Activated CD8-positive, alpha-beta memory T cell treated with anti-CD3 and anti-CD28 coated beads, Interleukin-2, amount 10 ng/mL, durations not matched to agents 7 days and 5 days (primary cell): ENCODE results near the gene PRR14L. TPM values are rescaled to one million over a fixed set of nuclear protein-coding genes. Genes with fewer than 3 reads are reported as not detected.
"Not testable (repeated sequence)": the region's sequence is repeated elsewhere in the genome, so short reads cannot be mapped to it uniquely, and the experiment has no call there.

Source experiments
- ATAC-seq: fragments of 150-1000 bp; cut with Tn5 transposase; one replicate; pipeline ENCODE4 v1.10.0; 2021; ENCODE audit warnings: moderate library complexity
- CTCF ChIA-PET: fragments of 350-600 bp; sonication (Branson Sonifier 250); formaldehyde crosslinking; loops from one replicate; lab custom pipeline; 2021; ENCODE audit warnings: antibody characterized with exemption; lab: Charles Lee
- DNase-seq: peaks from one replicate; pipeline ENCODE4 v3.0.0-alpha.2; 2020
- H3K27ac Mint-ChIP-seq: one replicate; pipeline ENCODE4 v1.8.0; 2021; ENCODE audit warnings: mild to moderate bottlenecking, mixed read lengths
- H3K27me3 Mint-ChIP-seq: one replicate; pipeline ENCODE4 v1.8.0; 2021; ENCODE audit warnings: mixed read lengths
- H3K36me3 Mint-ChIP-seq: one replicate; pipeline ENCODE4 v1.8.0; 2021; ENCODE audit warnings: mild to moderate bottlenecking, mixed read lengths
- H3K4me1 Mint-ChIP-seq: one replicate; pipeline ENCODE4 v1.8.0; 2021; ENCODE audit warnings: mixed read lengths
- H3K4me3 Mint-ChIP-seq: one replicate; pipeline ENCODE4 v1.8.0; 2021; ENCODE audit warnings: mild to moderate bottlenecking, moderate library complexity, mixed read lengths
- H3K9me3 Mint-ChIP-seq: one replicate; pipeline ENCODE4 v1.8.0; 2022; ENCODE audit warnings: low read depth, mixed read lengths
- total RNA-seq, 2 experiments: library from RNA; stranded (reverse); gene quantifications; one replicate each; pipeline ENCODE4 v1.2.3, GENCODE V29; 2021

The PRR14L gene
- total RNA-seq, 2 experiments from 2014 or later = 62.2 to 78.4 TPM

GRCh38 chr22:31694046-31694445 lies 55.9 kb downstream of the PRR14L start:
- Mint-ChIP-seq H3K36me3 (peaks cover 48% of the 10 kb centered on the region), H3K4me1 (peaks cover 46% of the 10 kb centered on the region)
- H3K4me3 Mint-ChIP-seq, H3K9me3 Mint-ChIP-seq, ATAC-seq, H3K27me3 Mint-ChIP-seq, H3K27ac Mint-ChIP-seq, CTCF ChIA-PET, DNase-seq: not testable (repeated sequence)

- H3K27me3 Mint-ChIP-seq = no peaks in the 10 kb centered on the region
- peaks cover 46% of the 10 kb centered on the region for H3K4me1 Mint-ChIP-seq
- H3K27ac Mint-ChIP-seq = peak overlapping the region; percentile 84
- peak; percentile 91 for ATAC-seq
- peaks cover 53% of the 10 kb centered on the region for H3K36me3 Mint-ChIP-seq
- DNase-seq = peak; percentile 52
- H3K9me3 Mint-ChIP-seq = no peaks in the 10 kb centered on the region
- CTCF ChIA-PET = interaction anchor here (0.9 to 2.9 kb wide), 2 partner anchors 27 to 278 kb away, joined by 3 to 9 read pairs; no protein-coding TSS in a partner anchor
- peak overlapping the region; percentile 29 for H3K4me3 Mint-ChIP-seq
Measured at GRCh38 chr22:31692186-31692886, 57.6 kb downstream of the PRR14L start.

- peaks cover 53% of the 10 kb centered on the region for H3K36me3 Mint-ChIP-seq
- no peaks in the 10 kb centered on the region for H3K27me3 Mint-ChIP-seq
- no peaks in the 10 kb centered on the region for H3K9me3 Mint-ChIP-seq
- peaks cover 44% of the 10 kb centered on the region for H3K4me1 Mint-ChIP-seq
- no peak overlapping the region for H3K4me3 Mint-ChIP-seq
- CTCF ChIA-PET = interaction anchor here (0.8 to 2.9 kb wide), 4 partner anchors 9 to 53 kb away, joined by 3 to 9 read pairs (median 4); no protein-coding TSS in a partner anchor
- peak overlapping the region; percentile 35 for H3K27ac Mint-ChIP-seq
- no peak for DNase-seq
- no peak for ATAC-seq
Measured at GRCh38 chr22:31691408-31691807, 58.5 kb downstream of the PRR14L start.

- Mint-ChIP-seq H3K4me1 (peaks cover 11% of the 10 kb centered on the region), H3K9me3 (no peaks in the 10 kb centered on the region), H3K27ac (no peak overlapping the region), H3K36me3 (peaks cover 26% of the 10 kb centered on the region), H3K27me3 (no peaks in the 10 kb centered on the region), H3K4me3 (no peak overlapping the region)
- CTCF ChIA-PET = interaction anchor here (1.1 to 10.5 kb wide), 4 partner anchors 8 to 287 kb away, joined by 3 to 107 read pairs (median 4); partner anchors contain the start of gene PISD
- DNase-seq (no peak), ATAC-seq (no peak)
Measured at GRCh38 chr22:31683181-31684105, 66.5 kb downstream of the PRR14L start.

- Mint-ChIP-seq H3K27me3 (no peaks in the 10 kb centered on the region), H3K4me1 (peaks cover 11% of the 10 kb centered on the region), H3K36me3 (peaks cover 20% of the 10 kb centered on the region), H3K9me3 (no peaks in the 10 kb centered on the region), H3K27ac (no peak overlapping the region), H3K4me3 (no peak overlapping the region)
- ATAC-seq = no peak
- CTCF ChIA-PET = interaction anchor here (1.1 to 10.5 kb wide), 4 partner anchors 8 to 288 kb away, joined by 3 to 107 read pairs (median 4); partner anchors contain the start of gene PISD
- DNase-seq = no peak
Measured at GRCh38 chr22:31682751-31683150, 67.2 kb downstream of the PRR14L start.

- H3K27me3 Mint-ChIP-seq = no peaks in the 10 kb centered on the region
- peaks cover 13% of the 10 kb centered on the region for H3K36me3 Mint-ChIP-seq
- H3K4me3 Mint-ChIP-seq = no peak overlapping the region
- H3K27ac Mint-ChIP-seq = no peak overlapping the region
- ATAC-seq (no peak), DNase-seq (no peak)
- H3K4me1 Mint-ChIP-seq = peaks cover 15% of the 10 kb centered on the region
- CTCF ChIA-PET = interaction anchor here (0.6 to 10.5 kb wide), 5 partner anchors 10 to 289 kb away, joined by 3 to 107 read pairs (median 3); partner anchors contain the start of gene PISD
- H3K9me3 Mint-ChIP-seq = no peaks in the 10 kb centered on the region
Measured at GRCh38 chr22:31681349-31682345, 68.3 kb downstream of the PRR14L start.

- no peak overlapping the region for H3K4me3 Mint-ChIP-seq
- no peak for ATAC-seq
- no peaks in the 10 kb centered on the region for H3K27me3 Mint-ChIP-seq
- H3K9me3 Mint-ChIP-seq = no peaks in the 10 kb centered on the region
- peaks cover 22% of the 10 kb centered on the region for H3K4me1 Mint-ChIP-seq
- peaks cover 13% of the 10 kb centered on the region for H3K36me3 Mint-ChIP-seq
- no peak for DNase-seq
- H3K27ac Mint-ChIP-seq = no peak overlapping the region
- CTCF ChIA-PET = interaction anchor here (0.6 to 10.5 kb wide), 2 partner anchors 16 to 67 kb away, joined by 3 to 107 read pairs; partner anchors contain the start of gene PISD
Measured at GRCh38 chr22:31680861-31681341, 69.0 kb downstream of the PRR14L start.

- Mint-ChIP-seq H3K27me3 (no peaks in the 10 kb centered on the region), H3K27ac (no peak overlapping the region), H3K9me3 (no peaks in the 10 kb centered on the region), H3K4me3 (no peak overlapping the region), H3K36me3 (no peaks in the 10 kb centered on the region), H3K4me1 (peaks cover 17% of the 10 kb centered on the region)
- DNase-seq = no peak
- no peak for ATAC-seq
- CTCF ChIA-PET = interaction anchor here (0.9 to 10.5 kb wide), 2 partner anchors 13 to 291 kb away, joined by 3 to 107 read pairs; partner anchors contain the start of gene PISD
Measured at GRCh38 chr22:31678748-31679147, 71.2 kb downstream of the PRR14L start.

- H3K9me3 Mint-ChIP-seq = no peaks in the 10 kb centered on the region
- peak overlapping the region; percentile 87 for H3K4me3 Mint-ChIP-seq
- ATAC-seq = peak; percentile 100
- peak overlapping the region; percentile 89 for H3K27ac Mint-ChIP-seq
- H3K36me3 Mint-ChIP-seq = no peaks in the 10 kb centered on the region
- H3K4me1 Mint-ChIP-seq = peaks cover 17% of the 10 kb centered on the region
- DNase-seq = peak; percentile 97
- no peaks in the 10 kb centered on the region for H3K27me3 Mint-ChIP-seq
- CTCF ChIA-PET = interaction anchor here (0.8 to 10.5 kb wide), 11 partner anchors 11 to 799 kb away, joined by 3 to 107 read pairs (median 4); partner anchors contain the start of gene PISD
Measured at GRCh38 chr22:31676700-31677099, 73.2 kb downstream of the PRR14L start.

- CTCF ChIA-PET = interaction anchor here (10.5 kb wide), 1 partner anchor 9 kb away, joined by 107 read pairs; the partner anchor contains the start of gene PISD
- not testable (repeated sequence) for H3K36me3 Mint-ChIP-seq, ATAC-seq, H3K27me3 Mint-ChIP-seq, H3K9me3 Mint-ChIP-seq, H3K27ac Mint-ChIP-seq, DNase-seq, H3K4me3 Mint-ChIP-seq
- H3K4me1 Mint-ChIP-seq = peaks cover 13% of the 10 kb centered on the region
Measured at GRCh38 chr22:31674219-31674618, 75.7 kb downstream of the PRR14L start.

GRCh38 chr22:31668849-31669248 lies 81.1 kb downstream of the PRR14L start:
- not testable (repeated sequence) for ATAC-seq, DNase-seq, H3K27me3 Mint-ChIP-seq, H3K36me3 Mint-ChIP-seq, H3K27ac Mint-ChIP-seq, H3K4me3 Mint-ChIP-seq, H3K9me3 Mint-ChIP-seq
- CTCF ChIA-PET = interaction anchor here (0.7 to 10.1 kb wide), 5 partner anchors 10 to 309 kb away, joined by 3 to 107 read pairs (median 6); no protein-coding TSS in a partner anchor
- peaks cover 12% of the 10 kb centered on the region for H3K4me1 Mint-ChIP-seq

- no peak for ATAC-seq
- peak overlapping the region; percentile 91 for H3K27ac Mint-ChIP-seq
- no peaks in the 10 kb centered on the region for H3K9me3 Mint-ChIP-seq
- peaks cover 40% of the 10 kb centered on the region for H3K4me1 Mint-ChIP-seq
- no peaks in the 10 kb centered on the region for H3K27me3 Mint-ChIP-seq
- no peak for DNase-seq
- H3K4me3 Mint-ChIP-seq = peak overlapping the region; percentile 92
- H3K36me3 Mint-ChIP-seq = no peaks in the 10 kb centered on the region
- CTCF ChIA-PET = interaction anchor here (0.8 to 10.1 kb wide), 12 partner anchors 9 to 310 kb away, joined by 3 to 107 read pairs (median 6); partner anchors contain the start of gene DEPDC5
Measured at GRCh38 chr22:31662668-31663037, 87.3 kb downstream of the PRR14L start.
